Activated CD4-positive, alpha-beta T cell treated with anti-CD3 and anti-CD28 coated beads for 24 hours (primary cell): Measurements from ENCODE around the gene BCL6.

ENCODE experiments used
- DNase-seq, 2 donors: peaks; one replicate each; pipeline ENCODE4 v3.0.0-alpha.2; 2020; ENCODE audit warnings: low read depth in 2 of 2

BCL6 gene

GRCh38 chr3:187739094-187739560 is 6.1 kb downstream of the BCL6 start:
- no peak for DNase-seq

- peak in 1 of 2 donors; percentile 62 for DNase-seq
Observed at GRCh38 chr3:187738331-187739093, 6.8 kb downstream of the BCL6 start.

- no peak for DNase-seq
Observed at GRCh38 chr3:187738071-187738330, 7.3 kb downstream of the BCL6 start.

- peak in 1 of 2 donors; percentile 29 for DNase-seq
Observed at GRCh38 chr3:187737368-187738070, 7.7 kb downstream of the BCL6 start.

- DNase-seq: no peak
Observed at GRCh38 chr3:187737006-187737367, 8.3 kb downstream of the BCL6 start.

- no peak for DNase-seq
Observed at GRCh38 chr3:187736418-187736871, 8.8 kb downstream of the BCL6 start.

GRCh38 chr3:187735837-187736236 is 9.4 kb downstream of the BCL6 start:
- no peak for DNase-seq

GRCh38 chr3:187735383-187735782 is 9.9 kb downstream of the BCL6 start:
- DNase-seq: no peak

- no peak for DNase-seq
Observed at GRCh38 chr3:187734841-187735240, 10.4 kb downstream of the BCL6 start.

GRCh38 chr3:187733371-187733770 is 11.9 kb downstream of the BCL6 start:
- no peak for DNase-seq

- DNase-seq: no peak
Observed at GRCh38 chr3:187729598-187729997, 15.7 kb downstream of the BCL6 start.

GRCh38 chr3:187728940-187729583 is 16.2 kb downstream of the BCL6 start:
- no peak for DNase-seq

GRCh38 chr3:187728248-187728647 is 17.0 kb downstream of the BCL6 start:
- no peak for DNase-seq

- DNase-seq: no peak
Observed at GRCh38 chr3:187726564-187726963, 18.7 kb downstream of the BCL6 start.

- DNase-seq: no peak
Observed at GRCh38 chr3:187725653-187726370, 19.5 kb downstream of the BCL6 start.

- no peak for DNase-seq
Observed at GRCh38 chr3:187725224-187725623, 20.0 kb downstream of the BCL6 start.

GRCh38 chr3:187722206-187722612 is 23.1 kb downstream of the BCL6 start:
- DNase-seq: no peak

GRCh38 chr3:187721055-187721454 is 24.2 kb downstream of the BCL6 start:
- DNase-seq: no peak

- no peak for DNase-seq
Observed at GRCh38 chr3:187720337-187720670, 25.0 kb downstream of the BCL6 start.

- no peak for DNase-seq
Observed at GRCh38 chr3:187719628-187720336, 25.5 kb downstream of the BCL6 start.

GRCh38 chr3:187718802-187719201 is 26.5 kb downstream of the BCL6 start:
- DNase-seq: no peak

GRCh38 chr3:187717572-187717971 is 27.7 kb downstream of the BCL6 start:
- DNase-seq: no peak
